Naive thymus-derived CD4-positive, alpha-beta T cell (primary cell): ENCODE data around the gene TMEM269. TPM values are rescaled to one million over a fixed set of nuclear protein-coding genes. Genes with fewer than 3 reads are reported as not detected.

ENCODE experiments used
- ATAC-seq: fragments of 150-1000 bp; cut with Tn5 transposase; 2 replicates; pipeline ENCODE4 v1.10.0; 2021; ENCODE audit warnings: mild to moderate bottlenecking, moderate library complexity
- CTCF ChIA-PET: fragments of 350-600 bp; sonication (Branson Sonifier 250); formaldehyde crosslinking; loops from one replicate; lab custom pipeline; 2021; ENCODE audit warnings: antibody characterized with exemption; lab: Charles Lee
- POLR2A ChIA-PET: fragments of 350-600 bp; sonication (Branson Sonifier 250); formaldehyde crosslinking; loops from one replicate; lab custom pipeline; 2021; ENCODE audit warnings: antibody characterized with exemption, inconsistent platforms; lab: Charles Lee
- DNase-seq, 9 donors: peaks; one replicate each; pipeline versions ENCODE4 v3.0.0 to v3.0.0-alpha.2; 2020 to 2022; ENCODE audit warnings: mixed read lengths in 1 of 9
- H3K27ac ChIP-seq: one replicate; pipeline ENCODE4 v1.7.0; 2013; ENCODE audit warnings: mild to moderate bottlenecking, low read depth, low read length, moderate library complexity
- H3K27me3 ChIP-seq, 2 donors: one replicate each; pipeline ENCODE4 v1.7.0; 2013; ENCODE audit warnings: low read length in 2 of 2, mild to moderate bottlenecking in 2 of 2, moderate library complexity in 2 of 2; ENCODE audit not compliant: control insufficient read depth in 2 of 2, insufficient read depth in 2 of 2
- H3K36me3 ChIP-seq, 3 experiments: 1 replicate in 2 of 3; 2 replicates in 1 of 3; pipeline ENCODE4 v1.7.0; 2013; ENCODE audit warnings: low read length in 3 of 3, mild to moderate bottlenecking in 3 of 3, moderate library complexity in 1 of 3; ENCODE audit not compliant: insufficient read depth in 3 of 3, control insufficient read depth in 2 of 3
- H3K4me1 ChIP-seq, 2 donors: one replicate each; pipeline ENCODE4 v1.7.0; 2013; ENCODE audit warnings: low read length in 2 of 2, mild to moderate bottlenecking in 2 of 2, moderate library complexity in 1 of 2; ENCODE audit not compliant: control insufficient read depth in 2 of 2, insufficient read depth in 2 of 2
- H3K4me3 ChIP-seq: 2 replicates; pipeline ENCODE4 v1.7.0; 2013; ENCODE audit warnings: mild to moderate bottlenecking, low read length
- H3K9me3 ChIP-seq, 3 experiments: 1 replicate in 2 of 3; 2 replicates in 1 of 3; pipeline ENCODE4 v1.7.0; 2013; ENCODE audit warnings: low read length in 3 of 3; ENCODE audit not compliant: control insufficient read depth in 2 of 3
- H3K27ac Mint-ChIP-seq, 9 donors: one replicate each; pipeline ENCODE4 v1.8.0; 2020 to 2022; ENCODE audit warnings: mixed read lengths in 9 of 9, mild to moderate bottlenecking in 8 of 9, moderate library complexity in 5 of 9, inconsistent platforms in 2 of 9
- H3K27me3 Mint-ChIP-seq, 5 donors: one replicate each; pipeline ENCODE4 v1.8.0; 2021 to 2022; ENCODE audit warnings: mixed read lengths in 5 of 5, mild to moderate bottlenecking in 1 of 5
- H3K36me3 Mint-ChIP-seq, 5 donors: one replicate each; pipeline ENCODE4 v1.8.0; 2020 to 2022; ENCODE audit warnings: mixed read lengths in 5 of 5, mild to moderate bottlenecking in 3 of 5, inconsistent platforms in 1 of 5
- H3K4me1 Mint-ChIP-seq, 7 donors: one replicate each; pipeline ENCODE4 v1.8.0; 2020 to 2022; ENCODE audit warnings: mixed read lengths in 7 of 7, mild to moderate bottlenecking in 3 of 7, inconsistent platforms in 1 of 7
- H3K4me3 Mint-ChIP-seq, 10 donors: one replicate each; pipeline ENCODE4 v1.8.0; 2020 to 2022; ENCODE audit warnings: mild to moderate bottlenecking in 10 of 10, mixed read lengths in 10 of 10, moderate library complexity in 6 of 10, inconsistent platforms in 2 of 10
- H3K9me3 Mint-ChIP-seq, 11 donors: one replicate each; pipeline ENCODE4 v1.8.0; 2020 to 2022; ENCODE audit warnings: mixed read lengths in 11 of 11, mild to moderate bottlenecking in 4 of 11, inconsistent platforms in 1 of 11, moderate library complexity in 1 of 11
- intact Hi-C, 2 donors: fragments of 100-400 bp; cut with micrococcal nuclease; formaldehyde crosslinking; loops; one replicate each; pipeline ENCODE4 v1.15.1; 2023
- polyA plus RNA-seq, 2 donors: library from polyadenylated mRNA; unstranded; fragments of 300-500 nt; fragmentation: Illumina TruSeq; gene quantifications; one replicate each; pipeline ENCODE4 v1.2.3, GENCODE V29; 2021
- total RNA-seq, 6 experiments: library from RNA in 5 of 6; stranded (reverse) in 5 of 6; gene quantifications; 1 replicate in 5 of 6; 2 replicates in 1 of 6; pipeline ENCODE4 v1.2.3 and lab custom pipeline; 2021 to 2026

The TMEM269 gene
- total and polyA plus RNA-seq, 7 experiments from 2014 or later, result 0.19 to 2.0 (median 0.35) TPM; not detected in 2

- H3K27me3 ChIP-seq, result no peaks in the 10 kb centered on the region
- ATAC-seq (no peak), DNase-seq (no peak)
- H3K4me1 ChIP-seq, result peaks cover 6 to 10% of the 10 kb centered on the region in 2 donors
- H3K9me3 ChIP-seq, result no peaks in the 10 kb centered on the region
- intact Hi-C loops, result loop anchor here (1.0 to 5.0 kb wide), 13 partner anchors 28 to 1956 kb away; partner anchors contain the start of genes CFAP57 (in 2 of the 2), EBNA1BP2 (in 2 of the 2), SLC2A1 (in 2 of the 2) and ZNF691 (in 2 of the 2)
- H3K9me3 Mint-ChIP-seq, result no peaks in the 10 kb centered on the region
- no peak overlapping the region for H3K4me3 ChIP-seq
- peaks cover 19 to 35% (median 29%) of the 10 kb centered on the region in 7 donors for H3K4me1 Mint-ChIP-seq
- peak overlapping the region in 3 of 9 donors; percentile 7 to 86 (median 31) for H3K27ac Mint-ChIP-seq
- H3K36me3 ChIP-seq, result no peaks in the 10 kb centered on the region
- ChIA-PET POLR2A (interaction anchor here (0.7 to 3.5 kb wide), 4 partner anchors 10 to 141 kb away, joined by 3 to 50 read pairs (median 18); partner anchors contain the start of genes C1orf50, P3H1 and ZNF691), CTCF (no interaction called here)
- H3K27ac ChIP-seq, result no peak overlapping the region
- peaks cover 0 to 9% (median 7%) of the 10 kb centered on the region in 5 donors for H3K36me3 Mint-ChIP-seq
- H3K27me3 Mint-ChIP-seq, result peaks cover 0 to 10% (median 0%) of the 10 kb centered on the region in 5 donors
- H3K4me3 Mint-ChIP-seq, result peak overlapping the region; percentile 12 to 84 (median 77)
Observed at GRCh38 chr1:42817976-42818375, 33.2 kb downstream of the TMEM269 start.

GRCh38 chr1:42820813-42821212 lies 36.0 kb downstream of the TMEM269 start:
- ATAC-seq (no peak), DNase-seq (no peak)
- Mint-ChIP-seq H3K4me1 (peaks cover 19 to 33% (median 27%) of the 10 kb centered on the region in 7 donors), H3K9me3 (no peaks in the 10 kb centered on the region), H3K27ac (peak overlapping the region in 1 of 9 donors; percentile 67), H3K27me3 (peaks cover 0 to 10% (median 0%) of the 10 kb centered on the region in 5 donors), H3K4me3 (peak overlapping the region in 1 of 10 donors; percentile 29), H3K36me3 (peaks cover 0 to 4% (median 4%) of the 10 kb centered on the region in 5 donors)
- Histone ChIP-seq H3K4me3 (no peak overlapping the region), H3K9me3 (no peaks in the 10 kb centered on the region), H3K27me3 (no peaks in the 10 kb centered on the region), H3K4me1 (peaks cover 4 to 8% of the 10 kb centered on the region in 2 donors), H3K36me3 (no peaks in the 10 kb centered on the region), H3K27ac (no peak overlapping the region)
- ChIA-PET CTCF (interaction anchor here (0.6 kb wide), 1 partner anchor 92 kb away, joined by 3 read pairs; no protein-coding TSS in a partner anchor), POLR2A (interaction anchor here (0.7 to 1.6 kb wide), 2 partner anchors 26 to 31 kb away, joined by 3 to 7 read pairs; partner anchors contain the start of gene ZNF691)
- intact Hi-C loops, result no loop called here

- no peak overlapping the region for H3K27ac Mint-ChIP-seq
- ATAC-seq (no peak), DNase-seq (no peak)
- ChIA-PET CTCF (no interaction called here), POLR2A (interaction anchor here (0.7 to 1.6 kb wide), 2 partner anchors 25 to 55 kb away, joined by 3 to 7 read pairs; partner anchors contain the start of genes C1orf50, P3H1 and ZNF691)
- H3K36me3 Mint-ChIP-seq, result peaks cover 0 to 4% (median 4%) of the 10 kb centered on the region in 5 donors
- intact Hi-C loops, result no loop called here
- Histone ChIP-seq H3K4me1 (no peaks in the 10 kb centered on the region), H3K9me3 (no peaks in the 10 kb centered on the region), H3K36me3 (no peaks in the 10 kb centered on the region), H3K27ac (no peak overlapping the region), H3K4me3 (no peak overlapping the region), H3K27me3 (no peaks in the 10 kb centered on the region)
- H3K9me3 Mint-ChIP-seq, result no peaks in the 10 kb centered on the region
- H3K27me3 Mint-ChIP-seq, result peaks cover 0 to 10% (median 0%) of the 10 kb centered on the region in 5 donors
- H3K4me1 Mint-ChIP-seq, result peaks cover 12 to 25% (median 18%) of the 10 kb centered on the region in 7 donors
- H3K4me3 Mint-ChIP-seq, result no peak overlapping the region
Observed at GRCh38 chr1:42821690-42822089, 36.9 kb downstream of the TMEM269 start.

GRCh38 chr1:42822800-42823392 lies 38.1 kb downstream of the TMEM269 start:
- peaks cover 0 to 7% (median 4%) of the 10 kb centered on the region in 5 donors for H3K36me3 Mint-ChIP-seq
- Histone ChIP-seq H3K36me3 (no peaks in the 10 kb centered on the region), H3K4me3 (no peak overlapping the region), H3K9me3 (no peaks in the 10 kb centered on the region), H3K27ac (no peak overlapping the region), H3K4me1 (no peaks in the 10 kb centered on the region), H3K27me3 (no peaks in the 10 kb centered on the region)
- H3K27ac Mint-ChIP-seq, result no peak overlapping the region
- no peak overlapping the region for H3K4me3 Mint-ChIP-seq
- H3K9me3 Mint-ChIP-seq, result no peaks in the 10 kb centered on the region
- CTCF ChIA-PET, result interaction anchor here (0.6 kb wide), 1 partner anchor 96 kb away, joined by 3 read pairs; no protein-coding TSS in a partner anchor
- intact Hi-C loops, result no loop called here
- DNase-seq, result no peak
- peaks cover 7 to 24% (median 12%) of the 10 kb centered on the region in 7 donors for H3K4me1 Mint-ChIP-seq
- peaks cover 0 to 10% (median 0%) of the 10 kb centered on the region in 5 donors for H3K27me3 Mint-ChIP-seq
- POLR2A ChIA-PET, result no interaction called here
- no peak for ATAC-seq

- ATAC-seq (no peak), DNase-seq (no peak)
- Histone ChIP-seq H3K4me1 (no peaks in the 10 kb centered on the region), H3K4me3 (no peak overlapping the region), H3K27ac (no peak overlapping the region), H3K27me3 (no peaks in the 10 kb centered on the region), H3K36me3 (no peaks in the 10 kb centered on the region), H3K9me3 (no peaks in the 10 kb centered on the region)
- Mint-ChIP-seq H3K27ac (no peak overlapping the region), H3K4me1 (peaks cover 0 to 12% (median 6%) of the 10 kb centered on the region in 7 donors), H3K27me3 (peaks cover 0 to 9% (median 0%) of the 10 kb centered on the region in 5 donors), H3K9me3 (no peaks in the 10 kb centered on the region), H3K4me3 (no peak overlapping the region), H3K36me3 (peaks cover 0 to 13% (median 4%) of the 10 kb centered on the region in 5 donors)
- ChIA-PET CTCF (interaction anchor here (0.7 kb wide), 1 partner anchor 23 kb away, joined by 4 read pairs; no protein-coding TSS in a partner anchor), POLR2A (interaction anchor here (1.3 kb wide), 2 partner anchors 8 to 22 kb away, joined by 4 read pairs; partner anchors contain the start of gene ZNF691)
- intact Hi-C loops, result no loop called here
Observed at GRCh38 chr1:42824481-42825035, 39.8 kb downstream of the TMEM269 start.

GRCh38 chr1:42825036-42825851 lies 40.5 kb downstream of the TMEM269 start:
- Mint-ChIP-seq H3K27me3 (peaks cover 0 to 6% (median 0%) of the 10 kb centered on the region in 5 donors), H3K4me1 (peaks cover 0 to 8% (median 6%) of the 10 kb centered on the region in 7 donors), H3K4me3 (no peak overlapping the region), H3K27ac (no peak overlapping the region), H3K9me3 (no peaks in the 10 kb centered on the region), H3K36me3 (peaks cover 0 to 18% (median 5%) of the 10 kb centered on the region in 5 donors)
- DNase-seq (no peak), ATAC-seq (no peak)
- intact Hi-C loops, result no loop called here
- ChIA-PET POLR2A (interaction anchor here (1.3 kb wide), 2 partner anchors 9 to 21 kb away, joined by 4 read pairs; partner anchors contain the start of gene ZNF691), CTCF (no interaction called here)
- H3K4me3 ChIP-seq, result no peak overlapping the region
- H3K4me1 ChIP-seq, result no peaks in the 10 kb centered on the region
- H3K27me3 ChIP-seq, result no peaks in the 10 kb centered on the region
- H3K9me3 ChIP-seq, result no peaks in the 10 kb centered on the region
- no peaks in the 10 kb centered on the region for H3K36me3 ChIP-seq
- H3K27ac ChIP-seq, result no peak overlapping the region
